Body of pancreas (tissue), 4 donors: ENCODE data around the gene RGS8.

Experiments used
- CTCF ChIP-seq, 7 experiments: fragments of 450-650 bp in 4 of 7; fragments of 200-600 bp in 3 of 7; sonication (generic) in 3 of 7; IDR thresholded peaks; one replicate each; pipeline ENCODE4 v1.5.1; 2016 to 2019; ENCODE audit warnings: antibody characterized with exemption in 7 of 7
- POLR2A ChIP-seq, 3 donors: fragments of 450-650 bp; IDR thresholded peaks; one replicate each; pipeline ENCODE4 v1.6.1; 2016; ENCODE audit warnings: antibody characterized with exemption in 3 of 3, mild to moderate bottlenecking in 2 of 3

DNA sequence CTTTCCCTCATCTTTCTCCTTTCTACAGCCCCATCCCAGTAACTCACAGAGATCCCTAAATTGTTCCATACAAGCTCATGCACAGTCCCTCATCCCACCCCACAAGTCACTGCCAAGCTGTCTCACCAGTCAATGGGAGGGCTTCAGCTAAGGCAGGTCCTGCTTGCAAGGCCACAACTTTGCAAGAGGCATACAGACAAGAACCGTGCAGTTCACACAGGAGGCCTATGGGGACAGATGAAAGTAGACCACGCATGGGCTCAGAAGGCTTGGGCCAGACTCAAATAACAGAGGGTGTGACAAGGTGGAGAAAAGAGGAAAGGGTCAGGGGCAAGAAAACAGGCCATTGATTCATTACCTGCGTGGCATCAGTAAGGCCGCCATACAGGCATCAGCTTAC, 15.1 kb downstream of the RGS8 start:
- TF ChIP-seq POLR2A (IDR thresholded peaks at IDR 0.05), result no peak
- TF ChIP-seq CTCF (IDR thresholded peaks at IDR 0.05), result no peak
